ENCODE measurements around the gene ERGIC1. TPM values are rescaled to one million over a fixed set of nuclear protein-coding genes. Genes with fewer than 3 reads are reported as not detected.

ERGIC1 gene
- total and polyA plus RNA-seq, 2 of the 13 experiments (the other 11 are each of a cell fraction or from before 2014, with no cell fraction given): 78.5 to 184 TPM

DNA sequence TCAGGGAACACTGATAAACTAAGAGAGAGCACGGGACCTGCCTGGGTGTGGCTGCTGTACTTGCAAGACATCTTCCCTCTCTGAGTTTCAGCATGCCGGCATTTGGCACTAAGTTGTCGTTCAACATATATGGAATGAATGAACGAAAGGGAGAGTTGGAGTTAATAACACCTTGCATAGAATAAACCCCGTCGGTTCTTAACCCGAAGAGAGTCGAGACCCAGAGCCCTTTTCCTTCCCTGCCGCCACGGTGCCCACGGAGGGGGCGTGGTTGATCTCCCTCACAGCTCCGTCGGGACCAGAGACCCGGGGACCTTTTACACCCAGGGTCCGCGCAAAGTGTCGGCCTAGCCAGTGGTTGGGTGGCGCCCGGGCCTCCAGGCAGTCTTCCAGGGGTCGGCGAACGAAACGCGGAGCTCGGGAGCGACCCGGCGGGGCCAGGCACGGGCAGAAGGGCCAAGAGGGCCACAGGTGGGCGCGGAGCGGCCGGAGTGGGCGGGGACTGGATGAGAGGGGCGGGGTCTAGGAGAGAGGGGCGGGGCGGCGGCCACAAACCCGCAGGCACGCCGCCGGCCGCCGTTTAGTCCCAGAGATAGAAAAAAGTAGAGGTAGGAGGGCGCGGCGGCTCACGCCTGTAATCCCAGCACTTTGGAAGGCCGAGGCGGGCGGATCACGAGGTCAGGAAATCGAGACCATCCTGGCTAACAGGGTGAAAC, 124.4 kb downstream of the ERGIC1 start (continued):
- TF ChIP-seq SIN3B (IDR thresholded peaks at IDR 0.05; ENCODE audit: low read length) (no peak), RXRA (CRISPR knock-in tag; IDR thresholded peaks at IDR 0.05) (no peak), JUND (CRISPR knock-in tag; IDR thresholded peaks at IDR 0.05) (no peak), ZNF337 (CRISPR knock-in tag; IDR thresholded peaks at IDR 0.05; ENCODE audit: borderline replicate concordance, low read depth) (no peak), ZNF552 (CRISPR knock-in tag; IDR thresholded peaks at IDR 0.05; ENCODE audit: borderline replicate concordance) (no peak), AGO1 (IDR thresholded peaks at IDR 0.05; ENCODE audit: low read depth, low read length, poor library complexity, severe bottlenecking) (no peak), ZNF333 (CRISPR knock-in tag; IDR thresholded peaks at IDR 0.05; ENCODE audit: borderline replicate concordance) (no peak), U2AF2 (IDR thresholded peaks at IDR 0.05; ENCODE audit: low read depth, low read length) (no peak), DNMT1 (CRISPR knock-in tag; IDR thresholded peaks at IDR 0.05) (no peak), SP5 (CRISPR knock-in tag; IDR thresholded peaks at IDR 0.05; ENCODE audit: borderline replicate concordance, low read depth) (no peak), SP140L (CRISPR knock-in tag; IDR thresholded peaks at IDR 0.05; ENCODE audit: borderline replicate concordance) (no peak), RARG (CRISPR knock-in tag; IDR thresholded peaks at IDR 0.05; ENCODE audit: low read depth) (no peak), NFE2 (CRISPR knock-in tag; IDR thresholded peaks at IDR 0.05) (no peak), AGO2 (optimal IDR thresholded peaks at IDR 0.05; ENCODE audit: low read depth, low read length) (peak; percentile 58), ZFP90 (CRISPR knock-in tag; IDR thresholded peaks at IDR 0.05; ENCODE audit: borderline replicate concordance) (no peak), NFKB2 (CRISPR knock-in tag; IDR thresholded peaks at IDR 0.05; ENCODE audit: borderline replicate concordance) (no peak; the same call in 1 of the 2 replicates)
- TF ChIP-seq, protein P1, sequence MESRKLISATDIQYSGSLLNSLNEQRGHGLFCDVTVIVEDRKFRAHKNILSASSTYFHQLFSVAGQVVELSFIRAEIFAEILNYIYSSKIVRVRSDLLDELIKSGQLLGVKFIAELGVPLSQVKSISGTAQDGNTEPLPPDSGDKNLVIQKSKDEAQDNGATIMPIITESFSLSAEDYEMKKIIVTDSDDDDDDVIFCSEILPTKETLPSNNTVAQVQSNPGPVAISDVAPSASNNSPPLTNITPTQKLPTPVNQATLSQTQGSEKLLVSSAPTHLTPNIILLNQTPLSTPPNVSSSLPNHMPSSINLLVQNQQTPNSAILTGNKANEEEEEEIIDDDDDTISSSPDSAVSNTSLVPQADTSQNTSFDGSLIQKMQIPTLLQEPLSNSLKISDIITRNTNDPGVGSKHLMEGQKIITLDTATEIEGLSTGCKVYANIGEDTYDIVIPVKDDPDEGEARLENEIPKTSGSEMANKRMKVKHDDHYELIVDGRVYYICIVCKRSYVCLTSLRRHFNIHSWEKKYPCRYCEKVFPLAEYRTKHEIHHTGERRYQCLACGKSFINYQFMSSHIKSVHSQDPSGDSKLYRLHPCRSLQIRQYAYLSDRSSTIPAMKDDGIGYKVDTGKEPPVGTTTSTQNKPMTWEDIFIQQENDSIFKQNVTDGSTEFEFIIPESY (CRISPR knock-in tag; IDR thresholded peaks at IDR 0.05): no peak
- TF ChIP-seq, protein P2, sequence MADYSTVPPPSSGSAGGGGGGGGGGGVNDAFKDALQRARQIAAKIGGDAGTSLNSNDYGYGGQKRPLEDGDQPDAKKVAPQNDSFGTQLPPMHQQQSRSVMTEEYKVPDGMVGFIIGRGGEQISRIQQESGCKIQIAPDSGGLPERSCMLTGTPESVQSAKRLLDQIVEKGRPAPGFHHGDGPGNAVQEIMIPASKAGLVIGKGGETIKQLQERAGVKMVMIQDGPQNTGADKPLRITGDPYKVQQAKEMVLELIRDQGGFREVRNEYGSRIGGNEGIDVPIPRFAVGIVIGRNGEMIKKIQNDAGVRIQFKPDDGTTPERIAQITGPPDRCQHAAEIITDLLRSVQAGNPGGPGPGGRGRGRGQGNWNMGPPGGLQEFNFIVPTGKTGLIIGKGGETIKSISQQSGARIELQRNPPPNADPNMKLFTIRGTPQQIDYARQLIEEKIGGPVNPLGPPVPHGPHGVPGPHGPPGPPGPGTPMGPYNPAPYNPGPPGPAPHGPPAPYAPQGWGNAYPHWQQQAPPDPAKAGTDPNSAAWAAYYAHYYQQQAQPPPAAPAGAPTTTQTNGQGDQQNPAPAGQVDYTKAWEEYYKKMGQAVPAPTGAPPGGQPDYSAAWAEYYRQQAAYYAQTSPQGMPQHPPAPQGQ (CRISPR knock-in tag; IDR thresholded peaks at IDR 0.05; ENCODE audit: borderline replicate concordance): no peak
- TF ChIP-seq, protein P3, sequence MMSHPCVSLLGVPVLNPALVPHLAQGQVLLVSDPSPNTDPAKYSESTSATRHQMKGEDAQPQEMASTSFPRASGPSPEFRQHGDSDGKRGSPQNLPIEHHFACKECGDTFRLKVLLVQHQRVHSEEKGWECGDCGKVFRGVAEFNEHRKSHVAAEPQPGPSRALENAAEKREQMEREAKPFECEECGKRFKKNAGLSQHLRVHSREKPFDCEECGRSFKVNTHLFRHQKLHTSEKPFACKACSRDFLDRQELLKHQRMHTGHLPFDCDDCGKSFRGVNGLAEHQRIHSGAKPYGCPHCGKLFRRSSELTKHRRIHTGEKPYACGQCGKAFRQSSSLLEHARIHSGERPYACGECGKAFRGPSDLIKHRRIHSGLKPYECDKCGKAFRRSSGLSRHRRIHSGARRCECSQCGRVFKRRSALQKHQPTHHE (CRISPR knock-in tag; IDR thresholded peaks at IDR 0.05; ENCODE audit: borderline replicate concordance): no peak
- TF ChIP-seq, protein P4, sequence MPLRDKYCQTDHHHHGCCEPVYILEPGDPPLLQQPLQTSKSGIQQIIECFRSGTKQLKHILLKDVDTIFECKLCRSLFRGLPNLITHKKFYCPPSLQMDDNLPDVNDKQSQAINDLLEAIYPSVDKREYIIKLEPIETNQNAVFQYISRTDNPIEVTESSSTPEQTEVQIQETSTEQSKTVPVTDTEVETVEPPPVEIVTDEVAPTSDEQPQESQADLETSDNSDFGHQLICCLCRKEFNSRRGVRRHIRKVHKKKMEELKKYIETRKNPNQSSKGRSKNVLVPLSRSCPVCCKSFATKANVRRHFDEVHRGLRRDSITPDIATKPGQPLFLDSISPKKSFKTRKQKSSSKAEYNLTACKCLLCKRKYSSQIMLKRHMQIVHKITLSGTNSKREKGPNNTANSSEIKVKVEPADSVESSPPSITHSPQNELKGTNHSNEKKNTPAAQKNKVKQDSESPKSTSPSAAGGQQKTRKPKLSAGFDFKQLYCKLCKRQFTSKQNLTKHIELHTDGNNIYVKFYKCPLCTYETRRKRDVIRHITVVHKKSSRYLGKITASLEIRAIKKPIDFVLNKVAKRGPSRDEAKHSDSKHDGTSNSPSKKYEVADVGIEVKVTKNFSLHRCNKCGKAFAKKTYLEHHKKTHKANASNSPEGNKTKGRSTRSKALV (CRISPR knock-in tag; IDR thresholded peaks at IDR 0.05): no peak
- TF ChIP-seq, protein P5, sequence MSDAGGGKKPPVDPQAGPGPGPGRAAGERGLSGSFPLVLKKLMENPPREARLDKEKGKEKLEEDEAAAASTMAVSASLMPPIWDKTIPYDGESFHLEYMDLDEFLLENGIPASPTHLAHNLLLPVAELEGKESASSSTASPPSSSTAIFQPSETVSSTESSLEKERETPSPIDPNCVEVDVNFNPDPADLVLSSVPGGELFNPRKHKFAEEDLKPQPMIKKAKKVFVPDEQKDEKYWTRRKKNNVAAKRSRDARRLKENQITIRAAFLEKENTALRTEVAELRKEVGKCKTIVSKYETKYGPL (CRISPR knock-in tag; IDR thresholded peaks at IDR 0.05): no peak
